ENCODE results near the gene COCH.
"Not testable (repeated sequence)": the region's sequence is repeated elsewhere in the genome, so short reads cannot be mapped to it uniquely, and the experiment has no call there.

The COCH gene

GRCh38 chr14:30933937-30934336 is 59.6 kb downstream of the COCH start:
- DNase-seq = not testable (repeated sequence)

GRCh38 chr14:30935445-30935844 is 61.1 kb downstream of the COCH start:
- DNase-seq = no peak

GRCh38 chr14:30938617-30939016 is 64.3 kb downstream of the COCH start:
- no peak for DNase-seq
